Neural cell (in vitro differentiated cells): Measurements from ENCODE around the gene MAGEB3. TPM values are rescaled to one million over a fixed set of nuclear protein-coding genes. Genes with fewer than 3 reads are reported as not detected.

Source experiments
- H2AFZ ChIP-seq: fragments of 200-600, 300-800 bp; sonication (generic), shearing (Covaris generic); 2 replicates; pipeline ENCODE4 v1.6.0; 2014; ENCODE audit warnings: low read depth, mild to moderate bottlenecking, antibody characterized with exemption, low read length, moderate library complexity
- H3F3A ChIP-seq: fragments of 200-600 bp; shearing (Covaris generic); 2 replicates; pipeline ENCODE4 v1.6.1; 2016; ENCODE audit warnings: mild to moderate bottlenecking, moderate library complexity, mixed read lengths, antibody characterized with exemption, low read length; ENCODE audit not compliant: insufficient read depth, poor library complexity, severe bottlenecking
- H3K27ac ChIP-seq: fragments of 200-600, 300-800 bp; sonication (generic), shearing (Covaris generic); 2 replicates; pipeline ENCODE4 v1.5.1; 2014; ENCODE audit warnings: mild to moderate bottlenecking, low read length, moderate library complexity
- H3K27me3 ChIP-seq: fragments of 300-800, 200-600 bp; sonication (generic), shearing (Covaris generic); 2 replicates; pipeline ENCODE4 v1.6.0; 2014; ENCODE audit warnings: mild to moderate bottlenecking, low read depth, low read length, moderate library complexity; ENCODE audit not compliant: insufficient read depth
- H3K36me3 ChIP-seq: fragments of 300-800, 200-600 bp; sonication (generic), shearing (Covaris generic); 2 replicates; pipeline ENCODE4 v1.5.1; 2014; ENCODE audit warnings: mild to moderate bottlenecking, antibody characterized with exemption, low read length, moderate library complexity; ENCODE audit not compliant: insufficient read depth
- H3K4me2 ChIP-seq: fragments of 300-800, 200-600 bp; sonication (generic), shearing (Covaris generic); 2 replicates; pipeline ENCODE4 v1.6.0; 2014; ENCODE audit warnings: mild to moderate bottlenecking, low read length
- H3K4me3 ChIP-seq: fragments of 300-800, 200-600 bp; sonication (generic), shearing (Covaris generic); 2 replicates; pipeline ENCODE4 v1.5.1; 2014; ENCODE audit warnings: mild to moderate bottlenecking, low read length, moderate library complexity
- H3K79me2 ChIP-seq: fragments of 200-600 bp; shearing (Covaris generic); replicated peaks from 2 replicates; pipeline ENCODE4 v1.6.0; 2014; ENCODE audit warnings: mild to moderate bottlenecking, low read length, moderate library complexity; ENCODE audit not compliant: insufficient read depth
- H3K9ac ChIP-seq: fragments of 300-800, 200-600 bp; sonication (generic), shearing (Covaris generic); 2 replicates; pipeline ENCODE4 v1.6.1; 2016; ENCODE audit warnings: mild to moderate bottlenecking, low read length, mixed read lengths
- H3K9me2 ChIP-seq: fragments of 200-600 bp; shearing (Covaris generic); 2 replicates; pipeline ENCODE4 v1.6.1; 2016; ENCODE audit warnings: mild to moderate bottlenecking, low read length, mixed read lengths; ENCODE audit not compliant: insufficient read depth
- H3K9me3 ChIP-seq: fragments of 200-600, 300-800 bp; sonication (generic), shearing (Covaris generic); 2 replicates; pipeline ENCODE4 v1.6.1; 2016; ENCODE audit warnings: mild to moderate bottlenecking, mixed run types, low read length, moderate library complexity, mixed read lengths
- H4K20me1 ChIP-seq: fragments of 200-600 bp; shearing (Covaris generic); 2 replicates; pipeline ENCODE4 v1.6.1; 2016; ENCODE audit warnings: mild to moderate bottlenecking, mixed run types; ENCODE audit not compliant: insufficient read depth
- CTCF ChIP-seq: fragments of 450-650 bp; IDR thresholded peaks from 2 replicates; pipeline ENCODE4 v1.5.1; 2014; ENCODE audit warnings: antibody characterized with exemption, mild to moderate bottlenecking, moderate library complexity; ENCODE audit not compliant: poor library complexity, severe bottlenecking
- EP300 ChIP-seq: fragments of 450-650 bp; conservative IDR thresholded peaks from 2 replicates; pipeline ENCODE4 v1.6.1; 2014; ENCODE audit warnings: antibody characterized with exemption, mild to moderate bottlenecking, moderate library complexity; ENCODE audit not compliant: poor library complexity, severe bottlenecking
- EZH2 ChIP-seq: fragments of 200-600, 300-800 bp; shearing (Covaris generic), sonication (generic); IDR thresholded peaks from 2 replicates; pipeline ENCODE4 v1.6.1; 2014; ENCODE audit warnings: antibody characterized with exemption, low read length, borderline replicate concordance, mild to moderate bottlenecking; ENCODE audit not compliant: insufficient read depth, poor library complexity, severe bottlenecking
- MXI1 ChIP-seq: fragments of 450-650 bp; conservative IDR thresholded peaks from 2 replicates; pipeline ENCODE4 v1.6.1; 2014; ENCODE audit warnings: antibody characterized with exemption, mild to moderate bottlenecking; ENCODE audit not compliant: poor library complexity, severe bottlenecking
- POLR2AphosphoS5 ChIP-seq: IDR thresholded peaks from 2 replicates; pipeline ENCODE4 v1.6.1; 2012
- RAD21 ChIP-seq: fragments of 450-650 bp; conservative IDR thresholded peaks from 2 replicates; pipeline ENCODE4 v1.6.1; 2014; ENCODE audit warnings: antibody characterized with exemption, mild to moderate bottlenecking, moderate library complexity
- SMC3 ChIP-seq: fragments of 450-650 bp; conservative IDR thresholded peaks from 2 replicates; pipeline ENCODE4 v1.6.1; 2014; ENCODE audit warnings: antibody characterized with exemption, mild to moderate bottlenecking, moderate library complexity; ENCODE audit not compliant: poor library complexity
- TAF1 ChIP-seq: IDR thresholded peaks from 2 replicates; pipeline ENCODE4 v1.6.1; 2012; ENCODE audit warnings: low read depth
- polyA plus RNA-seq: library from polyadenylated mRNA; depleted of rRNA; stranded (reverse); fragments of >200 nt; gene quantifications from 2 replicates; pipeline ENCODE4 v1.2.3, GENCODE V29; 2014
- TF ChIP-seq, protein P1 (sequence below): IDR thresholded peaks from 2 replicates; pipeline ENCODE4 v1.6.1; 2012; ENCODE audit warnings: borderline replicate concordance

The MAGEB3 gene
- polyA plus RNA-seq, 1 donor from 2014 or later, result not detected

DNA sequence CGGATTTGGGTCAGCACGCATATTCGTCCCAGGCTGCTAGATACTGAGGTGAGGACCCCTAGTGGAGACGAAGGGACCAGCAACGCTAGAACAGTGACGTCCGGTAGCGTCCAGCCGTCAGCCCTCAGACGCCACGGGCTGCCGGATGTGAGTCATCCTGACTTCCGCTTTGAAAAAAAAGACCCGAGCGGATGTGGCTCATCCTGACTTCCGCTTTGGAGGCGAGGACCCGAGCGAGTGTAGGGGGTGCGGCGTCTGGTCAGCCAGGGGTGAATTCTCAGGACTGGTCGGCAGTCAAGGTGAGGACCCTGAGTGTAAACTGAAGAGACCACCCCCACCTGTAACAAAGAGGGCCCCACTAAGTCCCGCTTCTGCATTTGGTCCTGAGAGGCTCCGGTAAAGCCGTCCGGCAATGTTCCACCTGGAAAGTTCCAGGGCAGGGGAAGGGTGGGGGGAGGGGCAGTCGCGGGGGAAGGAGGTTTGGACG lies 15.1 kb upstream of the MAGEB3 start, which contains the start of gene MAGEB2:
TSS of gene MAGEB2 (plus strand) at position 207 of the 487 bp plus-strand sequence. CDS start 3,018 bp downstream, outside the sequence.
- Histone ChIP-seq H3K36me3 (no peaks in the 10 kb centered on the region), H2AFZ (no peak within 1 kb of the TSS), H3K4me3 (no peak within 1 kb of the TSS), H3K9me3 (no peaks in the 10 kb centered on the region), H3K4me2 (no peak within 1 kb of the TSS), H3K9ac (no peak within 1 kb of the TSS), H4K20me1 (no peaks in the 10 kb centered on the region), H3K27me3 (no peaks in the 10 kb centered on the region), H3K27ac (no peak within 1 kb of the TSS), H3K9me2 (no peaks in the 10 kb centered on the region), H3F3A (no peaks in the 10 kb centered on the region), H3K79me2 (no peaks in the 10 kb centered on the region)
- TF ChIP-seq CTCF (no peak), RAD21 (no peak), POLR2AphosphoS5 (no peak), EZH2 (no peak), MXI1 (no peak), TAF1 (no peak), SMC3 (no peak), EP300 (no peak)
- TF ChIP-seq, protein P1, sequence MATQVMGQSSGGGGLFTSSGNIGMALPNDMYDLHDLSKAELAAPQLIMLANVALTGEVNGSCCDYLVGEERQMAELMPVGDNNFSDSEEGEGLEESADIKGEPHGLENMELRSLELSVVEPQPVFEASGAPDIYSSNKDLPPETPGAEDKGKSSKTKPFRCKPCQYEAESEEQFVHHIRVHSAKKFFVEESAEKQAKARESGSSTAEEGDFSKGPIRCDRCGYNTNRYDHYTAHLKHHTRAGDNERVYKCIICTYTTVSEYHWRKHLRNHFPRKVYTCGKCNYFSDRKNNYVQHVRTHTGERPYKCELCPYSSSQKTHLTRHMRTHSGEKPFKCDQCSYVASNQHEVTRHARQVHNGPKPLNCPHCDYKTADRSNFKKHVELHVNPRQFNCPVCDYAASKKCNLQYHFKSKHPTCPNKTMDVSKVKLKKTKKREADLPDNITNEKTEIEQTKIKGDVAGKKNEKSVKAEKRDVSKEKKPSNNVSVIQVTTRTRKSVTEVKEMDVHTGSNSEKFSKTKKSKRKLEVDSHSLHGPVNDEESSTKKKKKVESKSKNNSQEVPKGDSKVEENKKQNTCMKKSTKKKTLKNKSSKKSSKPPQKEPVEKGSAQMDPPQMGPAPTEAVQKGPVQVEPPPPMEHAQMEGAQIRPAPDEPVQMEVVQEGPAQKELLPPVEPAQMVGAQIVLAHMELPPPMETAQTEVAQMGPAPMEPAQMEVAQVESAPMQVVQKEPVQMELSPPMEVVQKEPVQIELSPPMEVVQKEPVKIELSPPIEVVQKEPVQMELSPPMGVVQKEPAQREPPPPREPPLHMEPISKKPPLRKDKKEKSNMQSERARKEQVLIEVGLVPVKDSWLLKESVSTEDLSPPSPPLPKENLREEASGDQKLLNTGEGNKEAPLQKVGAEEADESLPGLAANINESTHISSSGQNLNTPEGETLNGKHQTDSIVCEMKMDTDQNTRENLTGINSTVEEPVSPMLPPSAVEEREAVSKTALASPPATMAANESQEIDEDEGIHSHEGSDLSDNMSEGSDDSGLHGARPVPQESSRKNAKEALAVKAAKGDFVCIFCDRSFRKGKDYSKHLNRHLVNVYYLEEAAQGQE, result no peak

- no peak for TF ChIP-seq CTCF
- TF ChIP-seq TAF1, result no peak
- TF ChIP-seq EP300, result no peak
- TF ChIP-seq POLR2AphosphoS5, result no peak
- no peak for TF ChIP-seq EZH2
- TF ChIP-seq, protein P1, result no peak
- TF ChIP-seq RAD21, result no peak
- no peak for TF ChIP-seq MXI1
- TF ChIP-seq SMC3, result no peak
- Histone ChIP-seq H3K9me2 (no peaks in the 10 kb centered on the region), H3K9me3 (no peaks in the 10 kb centered on the region), H3K79me2 (no peaks in the 10 kb centered on the region), H3K4me3 (no peak overlapping the region), H2AFZ (no peak overlapping the region), H3K9ac (no peak overlapping the region), H3K4me2 (no peak overlapping the region), H3K36me3 (no peaks in the 10 kb centered on the region), H3F3A (no peaks in the 10 kb centered on the region), H4K20me1 (no peaks in the 10 kb centered on the region), H3K27me3 (no peaks in the 10 kb centered on the region), H3K27ac (no peak overlapping the region)
Measured at GRCh38 chrX:30217465-30217864, 13.0 kb upstream of the MAGEB3 start.
